ENCODE measurements around the gene MTO1.
"Not testable (repeated sequence)": the region's sequence is repeated elsewhere in the genome, so short reads cannot be mapped to it uniquely, and the experiment has no call there.

DNA sequence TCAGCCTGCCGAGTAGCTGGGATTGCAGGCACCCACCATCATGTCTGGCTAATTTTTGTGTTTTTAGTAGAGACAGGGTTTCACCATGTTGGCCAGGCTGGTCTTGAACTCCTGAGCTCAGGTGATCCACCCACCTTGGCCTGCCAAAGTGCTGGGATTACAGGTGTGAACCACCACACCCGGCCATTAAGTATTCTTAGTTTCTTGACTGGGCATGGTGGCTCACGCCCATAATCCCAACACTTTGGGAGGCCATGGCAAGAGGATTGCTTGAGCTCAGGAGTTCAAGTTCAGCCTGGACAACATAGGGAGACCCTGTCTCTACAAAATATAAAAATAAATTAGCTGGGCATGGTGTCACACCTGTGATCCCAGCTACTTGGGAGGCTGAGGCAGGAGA lies 80.9 kb downstream of the MTO1 start:
- TF ChIP-seq, protein P1, sequence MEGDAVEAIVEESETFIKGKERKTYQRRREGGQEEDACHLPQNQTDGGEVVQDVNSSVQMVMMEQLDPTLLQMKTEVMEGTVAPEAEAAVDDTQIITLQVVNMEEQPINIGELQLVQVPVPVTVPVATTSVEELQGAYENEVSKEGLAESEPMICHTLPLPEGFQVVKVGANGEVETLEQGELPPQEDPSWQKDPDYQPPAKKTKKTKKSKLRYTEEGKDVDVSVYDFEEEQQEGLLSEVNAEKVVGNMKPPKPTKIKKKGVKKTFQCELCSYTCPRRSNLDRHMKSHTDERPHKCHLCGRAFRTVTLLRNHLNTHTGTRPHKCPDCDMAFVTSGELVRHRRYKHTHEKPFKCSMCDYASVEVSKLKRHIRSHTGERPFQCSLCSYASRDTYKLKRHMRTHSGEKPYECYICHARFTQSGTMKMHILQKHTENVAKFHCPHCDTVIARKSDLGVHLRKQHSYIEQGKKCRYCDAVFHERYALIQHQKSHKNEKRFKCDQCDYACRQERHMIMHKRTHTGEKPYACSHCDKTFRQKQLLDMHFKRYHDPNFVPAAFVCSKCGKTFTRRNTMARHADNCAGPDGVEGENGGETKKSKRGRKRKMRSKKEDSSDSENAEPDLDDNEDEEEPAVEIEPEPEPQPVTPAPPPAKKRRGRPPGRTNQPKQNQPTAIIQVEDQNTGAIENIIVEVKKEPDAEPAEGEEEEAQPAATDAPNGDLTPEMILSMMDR (IDR thresholded peaks at IDR 0.05): not testable (repeated sequence)
- not testable (repeated sequence) for TF ChIP-seq POLR2A (IDR thresholded peaks at IDR 0.05)
